Kidney glomerular epithelial cell (primary cell): ENCODE measurements around the gene TEX22.
A peak's percentile ranks its signal among the peaks of the same experiment; 100 is the strongest.

Experiments
- DNase-seq: peaks from one replicate; lab custom pipeline; 2025; lab: John Stamatoyannopoulos, UW

The TEX22 gene

GRCh38 chr14:105400016-105400415 lies 1.7 kb downstream of the TEX22 start:
- no peak for DNase-seq

DNA sequence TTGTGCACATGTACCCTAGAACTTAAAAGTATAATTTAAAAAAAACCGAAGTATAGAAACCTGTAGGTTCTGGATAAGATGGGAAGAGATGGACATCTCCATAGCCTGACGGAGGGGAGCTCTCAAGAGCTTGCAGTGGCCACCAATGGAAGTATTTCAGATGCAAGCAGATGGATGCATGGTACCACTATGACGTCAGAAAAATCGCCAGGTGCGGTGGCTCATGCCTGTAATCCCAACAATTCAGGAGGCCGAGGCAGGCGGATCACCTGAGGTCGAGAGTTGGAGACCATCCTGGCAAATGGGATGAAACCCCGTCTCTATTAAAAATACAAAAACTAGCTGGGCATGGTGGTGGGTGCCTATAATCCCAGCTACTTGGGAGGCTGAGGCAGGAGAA lies 3.4 kb downstream of the TEX22 start:
- DNase-seq = no peak

GRCh38 chr14:105408592-105408991 lies 10.3 kb downstream of the TEX22 start:
- DNase-seq = no peak

- no peak for DNase-seq
Measured at GRCh38 chr14:105409364-105409763, 11.0 kb downstream of the TEX22 start.

- no peak for DNase-seq
Measured at GRCh38 chr14:105410642-105411016, 12.3 kb downstream of the TEX22 start.

GRCh38 chr14:105411017-105411941 lies 12.9 kb downstream of the TEX22 start:
- no peak for DNase-seq

DNA sequence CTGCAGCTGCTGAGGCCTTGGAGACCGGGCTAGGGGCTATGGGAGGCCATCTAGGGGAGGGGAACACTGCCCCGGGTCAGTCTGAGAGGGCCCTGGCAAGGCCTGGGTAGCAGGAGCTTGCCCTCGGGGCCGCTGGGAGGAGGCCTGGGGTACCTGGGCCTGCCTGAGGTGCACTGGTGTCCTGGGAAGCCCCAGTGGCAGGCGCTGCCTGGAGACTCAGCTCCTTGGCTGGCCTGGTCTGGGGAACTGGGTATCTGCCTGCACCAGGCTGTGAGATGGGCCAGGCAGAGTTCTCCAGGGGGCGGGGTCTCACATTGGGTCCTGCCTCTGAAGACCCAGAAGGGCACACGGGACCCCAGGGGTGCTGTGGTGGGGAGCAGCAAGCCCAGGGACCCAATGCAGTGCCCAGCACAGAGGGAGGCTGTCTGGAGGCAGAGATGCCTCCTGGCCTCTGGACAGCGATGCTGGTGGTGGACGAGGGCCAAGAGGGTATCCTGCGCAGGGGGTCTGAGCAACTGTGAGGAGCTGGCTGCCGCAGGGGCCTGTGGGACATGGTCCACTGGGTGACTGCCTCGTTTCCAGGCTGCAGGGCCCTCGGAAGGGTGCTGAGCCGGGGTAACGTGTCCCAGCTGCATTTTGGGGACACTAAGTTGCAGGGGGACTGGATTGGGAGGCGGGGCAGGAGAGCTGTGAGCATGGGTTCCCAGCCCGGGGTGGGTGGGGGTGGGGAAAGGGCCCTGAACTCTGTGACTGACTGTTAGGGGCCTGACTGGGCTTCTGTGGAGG lies 13.8 kb downstream of the TEX22 start:
- no peak for DNase-seq

GRCh38 chr14:105412771-105413543 lies 14.6 kb downstream of the TEX22 start:
- DNase-seq = no peak

GRCh38 chr14:105413544-105413886 lies 15.2 kb downstream of the TEX22 start:
- no peak for DNase-seq

DNA sequence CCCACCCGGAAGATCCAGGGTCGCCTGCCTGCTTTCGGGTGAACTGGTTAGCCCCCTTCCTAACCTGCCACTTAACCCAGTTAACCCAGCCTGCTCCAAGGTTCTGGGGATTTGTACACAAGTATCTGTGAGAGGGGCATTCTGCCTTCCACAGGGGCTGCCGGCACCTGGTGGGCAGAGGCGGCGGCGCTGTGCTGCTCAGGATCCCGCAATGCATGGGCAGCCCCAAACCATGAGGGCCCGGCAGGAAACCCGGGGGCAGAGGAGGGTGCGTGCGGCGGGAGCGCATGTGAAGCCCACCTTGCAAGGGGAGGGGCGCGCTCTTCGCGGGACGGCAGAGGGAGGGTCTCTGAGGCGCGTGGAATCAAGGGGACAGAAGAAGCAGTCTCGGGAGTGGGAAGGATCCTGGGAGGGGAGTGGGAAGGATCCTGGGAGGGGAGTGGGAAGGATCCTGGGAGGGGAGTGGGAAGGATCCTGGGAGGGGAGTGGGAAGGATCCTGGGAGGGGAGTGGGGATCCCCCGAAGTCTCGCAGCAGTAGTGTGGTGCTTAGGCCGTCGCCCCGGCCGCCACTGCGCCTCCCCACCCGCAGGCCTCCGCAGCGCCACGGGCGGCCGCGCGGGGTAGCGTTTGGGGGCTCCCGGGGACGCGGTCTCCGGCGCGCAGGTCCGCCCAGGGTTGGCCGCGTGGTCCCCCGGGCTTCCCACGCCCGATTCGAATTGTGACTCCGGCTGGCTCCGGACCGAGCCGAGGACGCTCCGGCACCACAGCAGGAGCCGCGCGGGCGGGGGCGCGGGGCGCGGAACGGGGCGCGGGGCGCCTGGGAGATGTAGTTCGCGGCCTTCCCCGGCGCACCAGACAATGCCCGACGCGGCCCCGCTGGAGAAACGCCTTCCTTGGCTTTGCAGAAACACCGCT lies 16.4 kb downstream of the TEX22 start:
- DNase-seq = peak; percentile 37

GRCh38 chr14:105415481-105416428 lies 17.4 kb downstream of the TEX22 start:
- DNase-seq = no peak

GRCh38 chr14:105416671-105417070 lies 18.3 kb downstream of the TEX22 start:
- DNase-seq = no peak

DNA sequence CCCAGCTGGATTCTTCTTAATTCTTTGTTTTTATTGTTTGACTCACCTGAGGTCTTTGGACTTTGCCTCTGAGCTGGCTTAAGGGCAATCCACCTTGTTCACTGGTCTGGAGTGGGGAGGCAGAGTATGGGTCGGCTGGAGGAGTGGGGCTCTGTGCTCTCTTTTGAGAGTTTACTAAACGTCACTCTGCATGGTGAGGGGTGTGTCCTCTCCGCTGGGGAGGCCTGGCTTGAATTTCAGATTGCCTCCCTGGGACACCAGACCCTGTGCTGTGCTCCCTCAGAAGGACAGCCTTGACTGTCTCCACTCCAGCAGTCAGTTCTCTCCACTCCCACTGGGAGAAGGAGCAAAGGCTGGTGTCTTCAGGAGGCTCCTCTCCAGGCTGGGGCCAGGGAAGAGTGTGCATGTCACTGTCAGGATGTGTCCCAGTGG lies 19.4 kb downstream of the TEX22 start:
- no peak for DNase-seq

- DNase-seq = no peak
Measured at GRCh38 chr14:105418269-105419194, 20.2 kb downstream of the TEX22 start.

DNA sequence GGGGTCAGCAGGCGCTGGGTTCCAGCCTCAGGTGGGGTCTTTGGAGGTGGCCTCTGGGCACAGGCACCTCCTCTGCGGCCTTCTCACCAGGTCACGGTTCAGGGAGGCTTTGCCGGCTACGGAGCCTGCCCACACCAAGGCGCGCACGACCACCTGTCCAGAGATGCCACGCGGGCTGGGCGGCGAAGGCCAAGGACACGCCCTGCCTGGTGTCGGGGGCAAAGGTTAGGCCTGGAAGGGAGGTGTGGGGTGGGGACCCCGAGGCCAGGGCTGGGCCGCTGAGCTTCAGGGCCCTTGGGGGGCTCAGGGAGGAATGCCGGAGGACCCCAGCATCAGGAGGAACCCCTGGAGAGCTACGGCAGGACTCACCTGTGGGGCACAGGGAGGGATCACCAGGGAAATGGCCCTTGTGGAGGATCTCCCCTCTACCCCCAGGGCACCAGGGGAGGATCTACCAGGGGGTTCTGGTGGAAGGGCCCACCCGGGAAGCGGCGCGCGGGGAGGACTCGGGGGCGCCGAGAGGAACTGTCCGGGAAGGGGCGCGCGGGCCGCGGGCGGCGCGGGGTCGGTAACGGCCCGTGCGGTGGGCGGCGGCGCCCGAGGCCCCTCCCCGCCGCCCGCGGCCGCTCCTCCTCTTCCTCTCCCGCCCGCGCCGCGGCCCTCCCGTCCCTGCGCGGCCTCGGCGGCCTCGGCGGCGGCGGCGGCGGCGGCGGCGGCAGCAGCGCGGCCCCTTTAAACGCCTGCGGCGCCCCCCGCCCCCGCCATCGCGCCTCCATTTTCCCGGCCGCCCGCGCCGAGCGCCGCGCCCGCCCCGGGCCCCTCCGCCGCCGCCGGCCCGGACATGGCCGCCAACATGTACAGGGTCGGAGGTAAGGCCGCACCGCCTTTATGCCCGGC lies 21.1 kb downstream of the TEX22 start, which contains the start of gene MTA1:
Gene MTA1 (plus strand): TSS at position 633 of the 897 bp plus-strand sequence. CDS start 209 bp downstream, at position 842.
- DNase-seq = peak; percentile 3

DNA sequence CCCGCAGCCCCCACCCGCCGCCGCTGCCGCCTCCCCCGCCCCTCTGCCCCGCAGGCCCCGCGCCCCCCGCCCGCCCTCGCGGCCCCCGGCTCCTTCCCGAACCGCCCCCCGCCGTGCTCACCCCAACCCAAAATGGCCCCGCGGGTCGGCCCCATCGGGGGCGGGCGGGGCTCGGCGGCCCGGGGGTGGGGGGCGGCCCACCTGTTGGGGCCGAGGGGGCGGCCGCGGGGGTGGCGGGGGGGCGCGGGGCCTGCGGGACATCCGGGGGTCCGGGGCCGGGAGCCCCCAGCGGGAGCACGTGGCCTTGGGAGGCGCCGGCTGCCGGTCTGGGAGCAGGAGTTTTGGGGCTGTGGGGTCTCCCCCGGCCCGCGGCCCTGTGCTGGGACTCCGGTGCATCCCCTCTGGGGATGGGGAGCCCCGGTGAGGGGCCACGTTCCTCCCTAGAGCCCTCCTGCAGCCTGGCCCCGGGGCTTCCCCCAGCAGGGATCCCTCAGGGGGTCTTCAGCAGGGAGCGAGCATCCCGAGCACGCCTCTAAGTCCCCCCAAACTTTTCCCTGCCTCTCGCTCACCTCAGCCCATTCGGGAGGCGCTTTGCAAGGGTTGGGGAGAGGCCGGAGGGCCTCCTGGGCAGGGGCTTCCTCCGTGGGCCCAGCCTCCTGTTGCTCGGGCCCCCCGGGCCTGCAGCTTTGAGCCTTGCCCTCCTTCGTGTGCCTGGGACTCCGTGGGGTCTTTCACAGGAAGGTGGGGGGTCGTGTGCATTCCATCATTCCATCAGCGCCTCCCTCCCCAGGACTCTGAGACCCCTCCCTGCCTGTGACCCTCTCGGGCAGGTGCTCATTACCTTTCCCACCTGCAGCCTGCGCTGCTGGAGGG lies 22.0 kb downstream of the TEX22 start:
- no peak for DNase-seq
